A204.1 (cell line): Measurements from ENCODE around the gene LHFPL6.

Experiments
- FAIRE-seq: peaks from 2 replicates; lab custom pipeline; 2012; peaks lifted over from hg19 to GRCh38; lab: Jason Lieb, UNC

Gene LHFPL6

DNA sequence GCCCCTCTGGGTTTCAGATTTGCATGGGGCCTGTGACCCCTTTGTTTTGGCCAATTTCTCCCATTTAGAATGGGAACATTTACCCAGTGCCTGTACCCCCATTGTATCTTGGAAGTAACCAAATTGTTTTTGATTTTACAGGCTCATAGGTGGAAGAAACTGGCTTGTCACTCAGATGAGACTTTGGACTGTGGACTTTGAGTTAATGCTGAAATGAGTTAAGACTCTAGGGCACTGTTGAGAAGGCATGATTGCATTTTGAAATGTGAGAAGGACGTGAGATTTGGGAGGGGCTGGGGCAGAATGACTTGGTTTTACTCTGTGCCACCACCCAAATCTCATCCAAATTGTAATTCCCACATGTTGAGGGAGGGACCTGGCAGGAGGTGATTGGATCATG is 306.0 kb downstream of the LHFPL6 start:
- FAIRE-seq: no peak

DNA sequence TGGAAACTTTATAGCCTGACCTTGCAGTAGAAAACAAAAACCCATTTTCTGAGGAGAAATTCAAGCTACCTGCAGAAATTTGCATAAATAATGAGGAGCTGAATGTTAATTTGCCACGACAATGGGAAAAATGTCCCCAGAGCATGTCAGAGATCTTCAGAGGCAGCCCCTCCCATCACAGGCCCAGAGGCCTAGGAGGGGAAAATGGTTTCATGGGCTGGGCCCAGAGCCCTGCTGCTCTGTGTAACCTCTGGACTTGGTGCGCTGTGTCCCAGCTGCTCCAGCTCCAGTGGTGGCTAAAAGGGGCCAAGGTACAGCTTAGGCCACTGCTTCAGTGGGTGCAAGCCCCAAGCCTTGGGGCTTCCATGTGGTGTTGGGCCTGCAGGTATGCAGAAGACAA is 306.8 kb downstream of the LHFPL6 start:
- FAIRE-seq: no peak
